Keratinocyte (primary cell): Measurements from ENCODE around the gene THOC1.

Experiments
- EZH2 ChIP-seq: IDR thresholded peaks from one replicate; pipeline ENCODE4 v1.6.1; 2012; ENCODE audit warnings: inconsistent platforms, mild to moderate bottlenecking, low read length, moderate library complexity
- TF ChIP-seq, protein P1 (sequence below), 3 experiments: IDR thresholded peaks in 1 of 3; conservative IDR thresholded peaks in 1 of 3; optimal IDR thresholded peaks in 1 of 3; 2 replicates in 2 of 3; 3 replicates in 1 of 3; pipeline versions ENCODE3 to v1.5.1; 2011; ENCODE audit warnings: low read length in 3 of 3, mild to moderate bottlenecking in 3 of 3, moderate library complexity in 2 of 3, control low read depth in 1 of 3, inconsistent platforms in 1 of 3; ENCODE audit not compliant: insufficient read depth in 2 of 3; ENCODE audit errors: extremely low read depth in 1 of 3

DNA sequence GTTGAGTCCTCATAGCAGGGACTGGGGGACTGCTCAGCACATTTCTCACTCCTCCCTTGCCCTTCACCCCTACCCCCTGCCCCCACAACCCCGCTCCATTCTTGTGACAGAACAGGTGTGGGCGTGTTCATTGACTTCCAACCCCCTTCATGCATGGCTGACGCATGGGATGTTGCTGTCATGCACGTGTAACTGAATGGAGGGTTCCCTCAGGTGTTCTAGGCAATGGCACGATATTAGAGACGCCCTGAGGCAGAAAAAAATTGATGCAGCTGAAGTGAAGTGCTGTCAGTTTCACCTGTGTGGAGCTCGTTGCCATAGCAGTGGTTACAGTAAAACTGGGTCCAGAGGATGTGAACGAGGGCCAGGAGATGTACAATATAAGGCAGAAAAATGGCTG lies 6.5 kb upstream of the THOC1 start:
- no peak for TF ChIP-seq EZH2
- TF ChIP-seq, protein P1, sequence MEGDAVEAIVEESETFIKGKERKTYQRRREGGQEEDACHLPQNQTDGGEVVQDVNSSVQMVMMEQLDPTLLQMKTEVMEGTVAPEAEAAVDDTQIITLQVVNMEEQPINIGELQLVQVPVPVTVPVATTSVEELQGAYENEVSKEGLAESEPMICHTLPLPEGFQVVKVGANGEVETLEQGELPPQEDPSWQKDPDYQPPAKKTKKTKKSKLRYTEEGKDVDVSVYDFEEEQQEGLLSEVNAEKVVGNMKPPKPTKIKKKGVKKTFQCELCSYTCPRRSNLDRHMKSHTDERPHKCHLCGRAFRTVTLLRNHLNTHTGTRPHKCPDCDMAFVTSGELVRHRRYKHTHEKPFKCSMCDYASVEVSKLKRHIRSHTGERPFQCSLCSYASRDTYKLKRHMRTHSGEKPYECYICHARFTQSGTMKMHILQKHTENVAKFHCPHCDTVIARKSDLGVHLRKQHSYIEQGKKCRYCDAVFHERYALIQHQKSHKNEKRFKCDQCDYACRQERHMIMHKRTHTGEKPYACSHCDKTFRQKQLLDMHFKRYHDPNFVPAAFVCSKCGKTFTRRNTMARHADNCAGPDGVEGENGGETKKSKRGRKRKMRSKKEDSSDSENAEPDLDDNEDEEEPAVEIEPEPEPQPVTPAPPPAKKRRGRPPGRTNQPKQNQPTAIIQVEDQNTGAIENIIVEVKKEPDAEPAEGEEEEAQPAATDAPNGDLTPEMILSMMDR (optimal IDR thresholded peaks at IDR 0.05 in 1 of 3, IDR thresholded peaks at IDR 0.05 in 1 of 3, conservative IDR thresholded peaks at IDR 0.05 in 1 of 3; ENCODE audit: extremely low read depth in 1 of 3, insufficient read depth in 2 of 3, low read length in 3 of 3): no peak
